Measurements from ENCODE around the gene SPCS1.
"Not testable (repeated sequence)": the region's sequence is repeated elsewhere in the genome, so short reads cannot be mapped to it uniquely, and the experiment has no call there.

Gene SPCS1

DNA sequence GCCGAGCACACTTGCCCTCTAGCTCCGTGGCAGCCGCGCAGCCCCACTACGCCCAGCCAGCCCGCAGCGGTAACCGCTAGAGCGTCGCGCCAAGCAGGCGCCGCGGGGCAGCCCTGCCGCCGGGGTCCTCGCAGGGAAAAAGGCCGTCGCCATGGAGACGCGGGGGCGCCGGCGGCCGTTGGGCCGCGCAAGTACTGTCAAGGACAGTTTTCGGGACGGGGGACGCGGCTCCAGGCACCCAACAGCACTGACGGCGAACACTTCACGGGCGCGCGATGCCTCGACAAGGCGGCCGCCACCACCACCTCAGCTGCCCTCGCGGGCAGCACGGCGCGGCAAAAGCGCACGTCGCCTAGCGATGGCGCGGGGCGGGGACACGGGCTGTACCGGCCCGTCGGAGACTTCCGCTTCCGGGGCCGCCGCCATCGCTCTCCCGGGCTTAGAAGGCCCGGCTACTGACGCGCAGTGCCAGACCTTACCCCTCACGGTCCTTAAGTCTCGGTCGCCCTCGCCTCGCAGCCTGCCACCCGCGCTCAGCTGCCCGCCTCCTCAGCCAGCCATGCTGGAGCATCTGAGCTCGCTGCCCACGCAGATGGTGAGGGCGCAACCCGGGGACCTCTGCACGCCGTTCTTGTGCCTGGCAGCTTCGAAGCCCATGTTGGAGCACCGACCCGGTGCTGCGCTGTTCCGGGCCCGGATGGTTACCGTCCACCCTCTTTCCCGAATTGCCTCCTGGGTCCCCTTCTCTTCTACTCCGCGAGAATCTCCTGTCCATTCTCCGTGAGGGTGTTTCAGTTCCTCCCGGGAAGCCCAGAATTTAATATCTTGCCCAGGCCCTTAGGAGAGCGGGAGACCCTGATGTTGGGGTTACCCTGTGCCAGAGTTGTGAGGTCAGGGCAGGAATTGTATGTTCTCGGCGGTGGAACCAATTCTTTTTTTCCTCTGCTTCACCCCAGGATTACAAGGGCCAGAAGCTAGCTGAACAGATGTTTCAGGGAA lies at the start of gene SPCS1, which contains the start of gene GLT8D1:
Gene SPCS1, plus strand, starts transcription at position 419 of the 999 bp plus-strand sequence. Its CDS starts 141 bp downstream, at position 560.
Gene GLT8D1, minus strand, starts transcription at position 104 of the 999 bp plus-strand sequence. CDS start 5,331 bp downstream, outside the sequence.
- H3K27me3 Mint-ChIP-seq, result no peaks in the 10 kb centered on the region
- peak within 1 kb of the TSS; percentile 99 for H3K4me3 Mint-ChIP-seq
- peaks cover 36% of the 10 kb centered on the region for H3K4me1 Mint-ChIP-seq
- peak; percentile 96 for ATAC-seq
- no peaks in the 10 kb centered on the region for H3K9me3 Mint-ChIP-seq
- peak within 1 kb of the TSS; percentile 96 for H3K27ac Mint-ChIP-seq
- peaks cover 6% of the 10 kb centered on the region for H3K36me3 Mint-ChIP-seq

DNA sequence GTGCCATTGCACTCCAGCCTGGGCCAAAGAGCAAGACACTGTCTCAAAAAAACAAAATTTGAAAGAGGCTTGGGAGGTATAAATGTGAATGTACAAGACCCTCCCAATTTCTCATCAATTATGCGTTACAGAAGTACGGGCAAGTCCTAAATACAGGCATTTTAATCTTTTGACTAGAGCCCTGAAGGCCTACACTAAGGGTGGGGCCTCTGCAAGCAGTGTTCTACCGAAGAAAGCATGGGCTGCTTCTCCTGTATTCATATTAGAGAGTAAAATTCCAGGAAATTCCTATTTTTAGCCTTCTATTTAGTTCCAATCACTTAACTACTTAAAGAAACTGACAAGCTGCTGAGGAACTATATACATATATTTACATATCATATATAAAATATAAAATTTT lies 45.9 kb upstream of the SPCS1 start:
- H3K4me3 Mint-ChIP-seq, result no peak overlapping the region
- H3K36me3 Mint-ChIP-seq, result peaks cover 65% of the 10 kb centered on the region
- no peak for ATAC-seq
- no peaks in the 10 kb centered on the region for H3K27me3 Mint-ChIP-seq
- H3K4me1 Mint-ChIP-seq, result no peaks in the 10 kb centered on the region
- H3K27ac Mint-ChIP-seq, result no peak overlapping the region
- H3K9me3 Mint-ChIP-seq, result no peaks in the 10 kb centered on the region

DNA sequence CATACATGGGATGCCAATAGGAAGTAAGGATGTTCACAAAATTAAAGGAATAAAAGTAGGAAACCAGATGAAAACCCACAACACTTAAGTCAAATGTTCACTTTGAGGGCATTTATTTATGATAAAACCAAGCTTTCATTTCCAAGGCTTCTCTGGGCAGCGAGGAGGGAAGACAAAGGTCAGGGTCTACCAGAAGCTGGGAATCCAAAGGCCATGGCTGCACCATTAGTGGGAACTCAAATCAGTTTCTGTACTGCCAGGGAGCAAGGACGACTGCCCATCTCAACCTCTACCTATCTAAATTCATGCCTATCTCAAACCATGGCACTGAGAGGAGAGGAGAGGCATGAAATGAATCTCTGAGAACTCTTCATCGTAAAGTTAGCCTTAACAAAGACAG lies 42.8 kb upstream of the SPCS1 start:
- no peaks in the 10 kb centered on the region for H3K4me1 Mint-ChIP-seq
- H3K36me3 Mint-ChIP-seq, result peaks cover 50% of the 10 kb centered on the region
- H3K27me3 Mint-ChIP-seq, result no peaks in the 10 kb centered on the region
- H3K4me3 Mint-ChIP-seq, result no peak overlapping the region
- ATAC-seq, result no peak
- no peaks in the 10 kb centered on the region for H3K9me3 Mint-ChIP-seq
- H3K27ac Mint-ChIP-seq, result no peak overlapping the region

DNA sequence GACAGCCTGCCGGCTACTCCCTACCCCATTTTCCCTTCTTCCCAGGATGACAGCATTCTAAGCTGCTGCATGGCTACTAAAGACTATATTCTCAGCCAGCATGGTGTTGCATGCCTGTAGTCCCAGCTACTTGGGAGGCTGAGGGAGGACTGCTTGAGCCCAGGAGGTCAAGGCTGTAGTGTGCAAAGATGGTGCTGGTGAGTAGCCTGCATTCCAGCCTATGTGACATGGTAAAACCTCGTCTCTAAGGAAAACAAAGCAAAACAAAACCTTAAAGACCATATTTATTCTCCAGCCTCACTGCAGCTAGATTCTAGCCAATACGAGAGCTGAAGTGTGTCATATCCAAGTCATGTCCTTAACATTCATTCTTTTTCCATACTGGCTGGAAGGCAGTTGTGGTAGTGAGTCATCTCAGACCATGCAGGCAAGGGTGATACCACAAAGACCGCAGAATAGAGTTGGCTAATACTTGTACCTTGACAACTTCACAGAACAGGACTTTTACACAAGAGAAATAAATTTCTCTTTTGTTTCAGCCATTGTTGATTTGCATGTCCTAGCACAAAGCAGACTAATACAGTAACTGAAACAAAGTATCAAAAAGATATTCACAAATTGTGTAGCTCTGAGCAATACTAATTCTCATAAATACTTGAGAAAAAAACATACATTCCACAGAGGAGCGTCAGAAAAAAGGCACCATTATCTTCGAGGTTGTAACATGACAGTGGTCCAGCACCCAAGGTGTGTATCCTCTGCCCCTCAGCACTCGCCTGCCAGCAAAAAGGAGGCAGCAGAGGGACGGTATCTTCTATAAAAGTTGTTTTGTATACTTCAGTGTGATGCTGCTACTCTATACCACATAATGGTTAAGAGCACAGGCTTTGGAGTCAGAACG lies 35.0 kb upstream of the SPCS1 start:
- no peak overlapping the region for H3K4me3 Mint-ChIP-seq
- peaks cover 33% of the 10 kb centered on the region for H3K4me1 Mint-ChIP-seq
- ATAC-seq, result peak; percentile 84
- H3K27me3 Mint-ChIP-seq, result no peaks in the 10 kb centered on the region
- peaks cover 48% of the 10 kb centered on the region for H3K36me3 Mint-ChIP-seq
- peak overlapping the region; percentile 76 for H3K27ac Mint-ChIP-seq
- no peaks in the 10 kb centered on the region for H3K9me3 Mint-ChIP-seq

DNA sequence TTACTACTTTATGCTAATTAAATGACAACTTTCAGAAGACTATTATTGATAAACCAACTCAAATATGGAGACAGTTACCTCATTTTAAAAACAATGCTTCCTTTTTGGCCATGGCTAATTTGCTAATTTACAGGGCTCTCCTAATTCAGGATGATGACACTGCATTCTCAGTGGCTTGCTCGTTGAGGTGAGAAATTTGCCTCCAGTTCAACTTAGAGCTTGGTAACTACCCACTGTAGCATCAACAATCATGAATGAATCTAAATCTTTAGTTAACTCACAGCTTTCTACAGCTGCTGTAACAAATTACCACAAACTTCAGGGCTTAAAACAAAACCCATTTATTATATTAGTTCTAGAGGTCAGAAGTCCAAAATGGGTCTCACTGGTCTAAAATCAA lies 34.2 kb upstream of the SPCS1 start:
- H3K9me3 Mint-ChIP-seq, result no peaks in the 10 kb centered on the region
- peaks cover 46% of the 10 kb centered on the region for H3K36me3 Mint-ChIP-seq
- H3K27ac Mint-ChIP-seq, result peak overlapping the region; percentile 76
- H3K27me3 Mint-ChIP-seq, result no peaks in the 10 kb centered on the region
- no peak overlapping the region for H3K4me3 Mint-ChIP-seq
- peaks cover 33% of the 10 kb centered on the region for H3K4me1 Mint-ChIP-seq
- ATAC-seq, result no peak

DNA sequence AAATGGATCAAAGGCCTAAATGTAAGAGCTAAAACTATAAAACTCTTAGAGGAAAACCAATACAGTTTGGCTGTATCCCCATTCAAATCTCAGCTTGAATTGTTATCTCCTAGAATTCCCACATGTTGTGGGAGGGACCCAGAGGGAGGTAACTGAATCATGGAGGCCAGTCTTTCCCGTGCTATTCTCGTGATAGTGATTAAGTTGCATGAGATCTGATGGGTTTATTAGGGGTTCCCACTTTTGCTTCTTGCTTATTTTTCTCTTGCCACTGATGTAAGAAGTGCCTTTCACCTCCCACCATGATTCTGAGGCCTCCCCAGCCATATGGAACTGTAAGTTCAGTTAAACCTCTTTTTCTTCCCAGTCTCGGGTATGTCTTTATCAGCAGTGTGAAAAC lies 29.7 kb upstream of the SPCS1 start:
- not testable (repeated sequence) for ATAC-seq, H3K27me3 Mint-ChIP-seq, H3K9me3 Mint-ChIP-seq, H3K27ac Mint-ChIP-seq, H3K4me3 Mint-ChIP-seq
- Mint-ChIP-seq H3K4me1 (peaks cover 42% of the 10 kb centered on the region), H3K36me3 (peaks cover 61% of the 10 kb centered on the region)

DNA sequence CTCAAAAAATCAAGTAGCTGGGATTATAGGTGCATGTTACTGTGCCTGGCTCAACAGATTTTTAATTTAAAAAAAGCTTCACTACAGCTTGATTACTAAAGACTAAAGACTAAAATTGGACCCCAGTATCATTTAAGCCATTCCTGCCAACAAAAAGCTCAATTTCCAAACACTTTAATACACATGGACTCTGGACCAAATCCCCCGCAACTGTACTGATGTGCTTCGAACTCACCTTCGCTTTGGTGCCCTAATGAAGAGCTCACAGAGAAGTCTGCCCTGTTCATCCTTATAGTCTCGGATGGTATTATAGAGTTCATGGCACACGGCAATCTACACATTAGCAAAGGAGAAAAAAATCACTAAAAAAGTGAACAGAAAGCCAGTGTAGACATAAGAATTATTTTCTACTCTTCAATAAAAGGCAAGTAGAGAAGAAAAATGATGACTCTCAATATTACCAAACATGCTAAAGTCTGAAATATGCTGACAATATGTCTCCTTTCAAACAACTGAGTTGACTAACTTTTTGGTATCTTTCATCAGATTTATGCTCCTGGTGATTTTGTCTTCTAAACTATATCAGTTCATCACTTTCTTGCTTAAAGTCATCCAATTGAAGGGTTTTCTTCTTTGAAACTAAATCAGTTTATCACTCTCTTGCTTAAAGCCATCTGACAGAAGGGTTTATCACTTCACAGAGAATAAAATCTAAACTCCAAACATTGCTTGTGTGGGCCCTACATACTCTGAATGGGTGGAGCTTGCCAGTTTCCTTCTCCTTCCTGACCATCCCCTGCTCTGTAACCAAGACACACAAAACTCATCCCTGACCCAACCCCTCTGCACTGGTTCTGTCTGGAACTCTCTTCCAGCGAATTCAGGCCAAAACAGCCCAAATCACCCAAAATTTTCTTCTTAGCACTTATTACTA lies 27.4 kb upstream of the SPCS1 start:
- H3K36me3 Mint-ChIP-seq, result peaks cover 45% of the 10 kb centered on the region
- H3K4me3 Mint-ChIP-seq, result no peak overlapping the region

DNA sequence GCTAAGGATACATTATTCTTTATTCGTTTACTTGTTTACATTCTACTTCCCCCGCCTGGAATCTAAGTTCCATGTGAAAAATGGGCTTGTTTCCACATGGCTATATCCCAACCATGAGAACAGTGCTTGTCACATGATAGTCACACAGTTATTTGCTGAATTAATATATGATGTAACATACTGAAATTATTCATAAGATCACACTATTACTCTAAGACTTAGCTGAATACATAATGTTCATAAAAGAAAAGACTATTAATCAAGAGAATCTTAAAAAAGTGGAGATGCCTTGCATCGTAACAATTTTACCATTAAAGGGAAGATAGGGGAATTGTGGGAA lies 26.7 kb upstream of the SPCS1 start:
- Mint-ChIP-seq H3K9me3 (no peaks in the 10 kb centered on the region), H3K4me1 (peaks cover 41% of the 10 kb centered on the region), H3K36me3 (peaks cover 45% of the 10 kb centered on the region), H3K27me3 (no peaks in the 10 kb centered on the region), H3K27ac (peak overlapping the region; percentile 51), H3K4me3 (no peak overlapping the region)
- ATAC-seq, result no peak

More for the DNA sequence above, 27.4 kb upstream of the SPCS1 start:
- ATAC-seq, result no peak
- H3K4me1 Mint-ChIP-seq, result peaks cover 41% of the 10 kb centered on the region
- no peaks in the 10 kb centered on the region for H3K9me3 Mint-ChIP-seq
- no peaks in the 10 kb centered on the region for H3K27me3 Mint-ChIP-seq
- peak overlapping the region; percentile 51 for H3K27ac Mint-ChIP-seq

DNA sequence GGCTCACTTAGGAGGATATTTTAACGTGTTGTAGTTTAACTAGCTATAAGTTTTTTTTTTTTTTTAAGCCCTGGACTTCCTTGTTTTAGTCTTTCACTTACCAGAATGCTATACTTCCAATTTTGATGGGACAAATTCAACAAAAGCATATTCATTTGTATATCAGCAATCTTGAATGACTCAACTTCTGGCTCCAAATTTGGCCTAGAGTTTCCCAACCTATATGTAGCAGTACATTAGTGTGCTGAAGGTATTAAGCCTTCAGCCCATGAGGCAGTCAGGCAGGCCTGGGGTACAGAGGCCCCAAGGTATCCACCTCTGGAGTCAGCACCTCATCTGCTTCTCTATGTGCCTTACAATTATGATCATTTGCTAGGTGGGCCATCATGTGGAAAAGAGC lies 26.1 kb upstream of the SPCS1 start:
- H3K4me1 Mint-ChIP-seq, result peaks cover 46% of the 10 kb centered on the region
- H3K9me3 Mint-ChIP-seq, result no peaks in the 10 kb centered on the region
- ATAC-seq, result no peak
- H3K27ac Mint-ChIP-seq, result peak overlapping the region; percentile 51
- peaks cover 43% of the 10 kb centered on the region for H3K36me3 Mint-ChIP-seq
- H3K4me3 Mint-ChIP-seq, result no peak overlapping the region
- H3K27me3 Mint-ChIP-seq, result no peaks in the 10 kb centered on the region

DNA sequence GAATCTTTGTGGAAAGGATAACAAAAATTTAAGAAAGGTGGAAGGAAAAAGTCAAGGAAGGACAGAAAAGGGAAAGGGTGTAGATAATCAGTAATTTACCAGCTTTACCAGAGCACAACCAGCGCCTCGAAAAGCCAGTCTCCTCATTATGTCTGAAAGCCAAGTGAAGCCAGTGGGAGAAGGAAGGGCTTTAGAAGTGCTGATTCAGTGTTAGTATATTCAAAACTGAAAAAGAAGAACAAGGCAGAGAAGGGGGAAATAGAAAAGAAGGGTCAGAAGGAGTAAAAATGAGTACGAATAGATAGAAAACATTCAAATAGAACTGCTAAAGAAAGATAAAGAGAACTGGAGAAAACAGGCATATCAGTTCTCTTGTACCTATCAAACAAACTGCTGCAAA lies 24.3 kb upstream of the SPCS1 start:
- H3K9me3 Mint-ChIP-seq, result no peaks in the 10 kb centered on the region
- peaks cover 50% of the 10 kb centered on the region for H3K4me1 Mint-ChIP-seq
- H3K4me3 Mint-ChIP-seq, result peak overlapping the region; percentile 1
- no peak for ATAC-seq
- H3K36me3 Mint-ChIP-seq, result peaks cover 30% of the 10 kb centered on the region
- no peaks in the 10 kb centered on the region for H3K27me3 Mint-ChIP-seq
- peak overlapping the region; percentile 51 for H3K27ac Mint-ChIP-seq

DNA sequence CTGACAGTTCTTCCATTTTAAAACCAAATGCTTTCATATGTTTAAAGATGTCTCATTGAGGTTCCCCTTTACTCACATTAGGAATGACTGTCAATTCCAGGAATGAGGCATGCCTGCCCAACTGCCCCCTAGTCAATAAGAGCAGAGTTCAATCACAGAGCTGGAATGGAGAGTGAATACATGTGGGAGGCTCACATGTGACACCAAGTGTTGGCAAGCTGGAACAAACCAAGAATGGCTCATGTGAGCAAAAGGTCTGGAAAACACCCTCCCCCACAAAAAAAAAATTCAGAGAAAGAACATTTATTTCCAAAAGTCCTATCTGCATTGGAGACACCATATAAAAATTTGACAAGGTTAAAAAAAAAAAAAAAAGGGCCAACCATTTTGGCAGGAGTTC lies 23.9 kb upstream of the SPCS1 start:
- Mint-ChIP-seq H3K4me1 (peaks cover 52% of the 10 kb centered on the region), H3K9me3 (no peaks in the 10 kb centered on the region), H3K4me3 (no peak overlapping the region), H3K36me3 (peaks cover 25% of the 10 kb centered on the region), H3K27ac (peak overlapping the region; percentile 51), H3K27me3 (no peaks in the 10 kb centered on the region)
- ATAC-seq, result no peak

DNA sequence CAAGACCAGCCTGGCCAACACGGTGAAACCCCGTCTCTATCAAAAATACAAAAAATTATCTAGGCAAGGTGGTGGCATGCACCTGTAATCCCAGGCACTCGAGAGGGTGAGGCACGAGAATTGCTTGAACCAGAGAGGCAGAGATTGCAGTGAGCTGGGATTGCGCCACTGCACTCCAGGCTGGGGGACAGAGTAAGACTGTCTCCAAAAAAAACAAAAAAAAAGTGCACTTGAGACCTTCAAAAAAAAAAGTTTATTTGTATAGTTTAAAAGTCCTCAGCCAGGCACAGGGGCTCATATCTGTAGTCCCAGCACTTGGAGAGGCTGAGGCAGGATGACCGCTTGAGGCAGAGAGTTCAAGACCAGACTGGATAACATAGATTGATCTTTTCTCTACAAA lies 22.3 kb upstream of the SPCS1 start:
- peaks cover 52% of the 10 kb centered on the region for H3K4me1 Mint-ChIP-seq
- no peak for ATAC-seq
- H3K27me3 Mint-ChIP-seq, result no peaks in the 10 kb centered on the region
- H3K36me3 Mint-ChIP-seq, result peaks cover 28% of the 10 kb centered on the region
- H3K27ac Mint-ChIP-seq, result no peak overlapping the region
- no peak overlapping the region for H3K4me3 Mint-ChIP-seq
- H3K9me3 Mint-ChIP-seq, result no peaks in the 10 kb centered on the region

DNA sequence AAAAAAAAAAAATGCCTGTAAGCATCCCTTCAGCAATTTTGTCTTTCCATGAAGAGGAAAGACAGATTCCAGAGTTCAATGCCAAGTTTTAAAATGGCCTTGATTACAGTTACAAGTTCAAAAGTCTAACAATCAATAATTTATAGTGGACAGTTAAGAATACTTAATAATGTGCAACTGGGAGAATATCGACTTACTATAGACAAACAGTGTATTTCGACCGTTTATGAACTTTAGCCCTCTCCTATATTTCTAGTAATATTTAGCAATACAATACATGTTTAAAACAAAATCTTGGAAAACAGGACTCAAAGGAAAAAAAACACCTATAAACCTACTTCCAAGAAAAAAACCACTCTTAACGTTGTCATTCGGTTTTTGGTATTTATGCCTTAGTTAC lies 21.7 kb upstream of the SPCS1 start:
- peak overlapping the region; percentile 94 for H3K4me3 Mint-ChIP-seq
- peaks cover 28% of the 10 kb centered on the region for H3K36me3 Mint-ChIP-seq
- H3K27me3 Mint-ChIP-seq, result no peaks in the 10 kb centered on the region
- peaks cover 51% of the 10 kb centered on the region for H3K4me1 Mint-ChIP-seq
- ATAC-seq, result no peak
- peak overlapping the region; percentile 94 for H3K27ac Mint-ChIP-seq
- no peaks in the 10 kb centered on the region for H3K9me3 Mint-ChIP-seq

DNA sequence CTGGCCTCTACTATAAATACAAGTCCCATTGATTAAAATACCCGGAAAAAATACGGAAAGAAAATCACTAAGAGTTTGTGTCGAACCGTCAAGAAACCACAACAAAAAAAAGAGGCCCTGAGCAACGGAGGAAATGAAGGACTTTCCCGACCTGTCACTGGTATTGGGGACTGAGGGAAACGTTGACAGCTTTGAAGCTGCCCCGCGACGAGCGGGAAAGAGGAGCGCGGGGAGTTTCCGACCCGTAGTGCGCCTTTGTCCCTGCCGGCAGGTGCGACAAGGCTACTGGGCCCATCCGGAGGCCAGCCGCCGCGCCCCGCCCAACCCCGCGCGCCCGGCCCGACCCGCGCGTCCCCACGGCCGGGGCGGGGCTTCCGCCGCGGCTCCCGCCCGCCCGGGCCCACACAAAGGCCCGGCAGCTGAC lies 20.6 kb upstream of the SPCS1 start:
- no peaks in the 10 kb centered on the region for H3K9me3 Mint-ChIP-seq
- peaks cover 30% of the 10 kb centered on the region for H3K36me3 Mint-ChIP-seq
- peak; percentile 97 for ATAC-seq
- H3K27me3 Mint-ChIP-seq, result no peaks in the 10 kb centered on the region
- H3K4me1 Mint-ChIP-seq, result peaks cover 48% of the 10 kb centered on the region
- peak overlapping the region; percentile 94 for H3K4me3 Mint-ChIP-seq
- peak overlapping the region; percentile 94 for H3K27ac Mint-ChIP-seq
